GM18507 (cell line): Measurements from ENCODE around the gene SIAH2.

Experiments used
- DNase-seq: peaks from one replicate; pipeline ENCODE4 v3.0.0; 2011; ENCODE audit warnings: low read depth; ENCODE audit not compliant: insufficient read length; ENCODE audit errors: extremely low spot score
- FAIRE-seq: peaks from 2 replicates; lab custom pipeline; 2011; peaks lifted over from hg19 to GRCh38; lab: Jason Lieb, UNC

Gene SIAH2

DNA sequence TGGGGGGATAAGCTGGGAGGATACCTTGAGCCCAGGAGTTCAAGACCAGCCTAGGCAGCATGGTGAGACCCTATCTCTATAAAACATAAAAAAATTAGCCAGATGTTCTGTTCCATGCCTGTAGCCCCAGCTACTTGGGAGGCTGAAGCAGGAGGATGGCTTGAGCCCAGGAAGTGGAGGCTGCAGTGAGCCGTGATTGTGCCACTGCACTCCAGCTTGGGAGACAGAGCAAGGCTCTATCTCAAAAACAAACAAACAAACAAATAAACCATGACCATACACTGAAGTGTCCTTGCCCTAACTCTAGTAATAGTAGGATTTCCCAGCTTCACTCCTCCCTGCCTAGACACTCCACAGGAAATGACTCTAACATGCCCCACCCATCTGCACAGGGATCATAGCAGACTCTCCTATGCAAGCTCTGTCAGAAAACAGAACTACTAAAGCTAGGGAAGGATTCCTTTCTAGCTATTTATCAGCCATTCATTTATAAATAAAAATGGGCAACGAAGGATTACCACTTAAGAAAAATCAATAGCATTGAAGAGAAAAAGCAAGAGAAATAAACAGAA, 63.8 kb downstream of the SIAH2 start:
- DNase-seq (no peak), FAIRE-seq (no peak)

- no peak for DNase-seq
- no peak for FAIRE-seq
These were observed 65.3 kb downstream of the SIAH2 start for GRCh38 chr3:150697646-150698045.

DNA sequence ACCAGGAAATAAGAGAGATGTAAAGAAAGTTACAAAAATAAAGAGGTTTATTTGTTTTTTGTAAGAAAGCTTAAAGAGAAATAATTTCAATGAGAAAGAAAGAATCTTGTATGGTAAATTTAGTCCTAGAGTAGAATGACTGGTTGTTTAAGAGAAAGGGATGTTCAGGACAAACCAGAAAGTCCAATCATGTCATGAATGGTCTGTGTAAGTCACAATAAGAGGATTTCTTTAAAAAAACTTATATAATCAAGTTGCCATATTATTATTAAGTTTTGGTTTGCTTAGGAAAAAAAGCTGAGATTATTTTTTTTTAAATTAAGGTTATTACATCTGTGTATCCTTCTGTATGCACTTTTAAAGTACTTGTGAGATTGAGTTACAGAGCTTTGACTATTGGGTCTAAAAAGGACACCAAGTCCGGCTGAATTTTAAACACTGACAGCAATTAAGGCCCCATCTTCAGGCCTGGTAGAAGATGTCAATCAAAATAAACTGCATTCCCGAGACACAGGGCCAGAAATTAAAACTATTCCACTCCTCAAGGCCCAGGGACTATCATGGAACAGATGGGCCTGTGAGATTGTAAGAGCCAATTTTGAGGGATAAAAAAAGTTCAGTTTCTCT, 71.4 kb downstream of the SIAH2 start:
- DNase-seq (no peak), FAIRE-seq (no peak)
